ENCODE measurements around the gene WFDC11. TPM values are rescaled to one million over a fixed set of nuclear protein-coding genes. Genes with fewer than 3 reads are reported as not detected.
"Not testable (repeated sequence)": the region's sequence is repeated elsewhere in the genome, so short reads cannot be mapped to it uniquely, and the experiment has no call there.

WFDC11 gene
- not detected for total RNA-seq

DNA sequence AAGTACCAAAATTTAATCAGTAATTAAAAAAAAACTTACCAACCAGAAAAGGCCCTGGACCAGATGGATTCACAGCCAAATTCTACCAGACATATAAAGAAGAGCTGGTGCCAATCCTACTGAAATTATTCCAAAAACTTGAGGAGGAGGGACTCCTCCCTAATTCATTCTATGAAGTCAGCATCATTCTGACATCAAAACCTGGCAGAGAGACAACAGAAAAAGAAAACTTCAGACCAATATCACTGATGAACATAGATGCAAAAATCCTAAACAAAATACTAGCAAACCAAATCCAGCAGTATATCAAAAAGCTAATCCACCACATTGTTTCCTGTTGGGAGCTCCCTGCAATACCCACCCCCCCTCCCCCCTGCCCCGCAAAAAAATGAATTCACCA lies at the start of gene WFDC11:
Gene WFDC11 (minus strand): TSS at position 101 of the 400 bp plus-strand sequence. CDS start 19,639 bp downstream, outside the sequence.
- peaks cover 32% of the 10 kb centered on the region for H3K27me3 Mint-ChIP-seq
- H3K4me1 Mint-ChIP-seq, result no peaks in the 10 kb centered on the region
- H3K9me3 Mint-ChIP-seq (ENCODE audit: low read depth), result no peaks in the 10 kb centered on the region
- DNase-seq, result no peak
- CTCF ChIA-PET, result no interaction called here
- H3K36me3 Mint-ChIP-seq, result no peaks in the 10 kb centered on the region
- H3K4me3 Mint-ChIP-seq, result no peak within 1 kb of the TSS
- ATAC-seq, result no peak
- no peak within 1 kb of the TSS for H3K27ac Mint-ChIP-seq

DNA sequence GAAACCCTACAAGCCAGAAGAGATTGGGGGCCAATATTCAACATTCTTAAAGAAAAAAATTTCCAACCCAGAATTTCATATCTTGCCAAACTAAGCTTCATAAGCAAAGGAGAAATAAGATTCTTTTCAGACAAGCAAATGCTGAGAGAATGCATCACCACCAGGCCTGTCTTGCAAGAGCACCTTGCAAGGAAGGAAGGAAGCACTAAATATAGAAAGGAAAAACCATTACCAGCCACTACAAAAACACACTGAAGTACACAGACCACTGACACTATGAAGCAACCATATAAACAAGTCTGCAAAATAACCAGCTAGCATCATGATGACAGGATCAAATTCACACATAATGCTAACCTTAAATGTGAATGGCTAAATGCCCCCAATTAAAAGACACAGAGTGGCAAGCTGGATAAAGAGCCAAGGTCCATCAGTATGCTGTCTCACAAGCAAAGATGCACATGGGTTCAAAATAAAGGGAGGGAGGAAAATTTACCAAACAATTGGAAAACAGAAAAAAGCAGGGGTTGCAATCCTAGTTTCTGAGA lies 46.2 kb upstream of the WFDC11 start:
- CTCF ChIA-PET; H3K27ac Mint-ChIP-seq; ATAC-seq; H3K9me3 Mint-ChIP-seq (ENCODE audit: low read depth); DNase-seq; H3K36me3 Mint-ChIP-seq; H3K4me3 Mint-ChIP-seq: not testable (repeated sequence)
- peaks cover 17% of the 10 kb centered on the region for H3K4me1 Mint-ChIP-seq
- H3K27me3 Mint-ChIP-seq, result peaks cover 45% of the 10 kb centered on the region

DNA sequence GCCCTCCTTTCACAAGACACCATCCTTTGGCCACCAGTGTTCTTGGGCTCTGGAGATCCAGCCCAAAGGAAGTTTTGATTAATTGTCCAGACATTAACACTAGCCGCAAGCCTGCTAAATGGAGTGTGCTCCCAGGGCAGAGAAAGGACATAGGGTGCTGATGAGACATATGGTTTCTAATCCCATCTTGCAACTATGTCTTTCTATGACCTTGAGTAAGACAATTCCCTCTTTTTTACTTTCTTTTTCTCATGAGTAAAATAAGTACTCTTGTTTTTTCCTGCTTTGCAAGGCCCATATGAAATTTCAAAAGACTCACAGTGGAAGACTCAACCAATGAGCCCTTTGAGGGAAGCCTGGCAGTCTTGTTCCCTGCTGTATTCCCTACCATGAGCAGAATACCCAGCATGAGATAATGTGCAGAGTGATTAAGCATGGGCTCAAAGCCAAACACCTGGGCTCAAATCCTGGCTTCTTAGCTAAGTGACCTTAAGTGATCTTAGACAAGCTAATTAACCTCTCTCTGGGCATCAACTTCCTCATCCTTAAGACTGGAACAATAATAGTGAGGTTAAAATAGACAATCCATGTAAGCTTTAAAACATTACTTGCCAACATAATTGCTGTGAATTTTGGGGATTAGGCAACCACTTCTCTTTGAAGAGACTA lies 35.1 kb upstream of the WFDC11 start, which contains the start of gene WFDC10B:
Gene WFDC10B (minus strand): TSS at position 51 of the 669 bp plus-strand sequence. CDS start 19,027 bp downstream, outside the sequence.
- no peak for DNase-seq
- Mint-ChIP-seq H3K27me3 (peaks cover 30% of the 10 kb centered on the region), H3K27ac (no peak within 1 kb of the TSS), H3K4me3 (no peak within 1 kb of the TSS), H3K36me3 (no peaks in the 10 kb centered on the region), H3K9me3 (ENCODE audit: low read depth) (no peaks in the 10 kb centered on the region), H3K4me1 (no peaks in the 10 kb centered on the region)
- no peak for ATAC-seq
- CTCF ChIA-PET, result no interaction called here

DNA sequence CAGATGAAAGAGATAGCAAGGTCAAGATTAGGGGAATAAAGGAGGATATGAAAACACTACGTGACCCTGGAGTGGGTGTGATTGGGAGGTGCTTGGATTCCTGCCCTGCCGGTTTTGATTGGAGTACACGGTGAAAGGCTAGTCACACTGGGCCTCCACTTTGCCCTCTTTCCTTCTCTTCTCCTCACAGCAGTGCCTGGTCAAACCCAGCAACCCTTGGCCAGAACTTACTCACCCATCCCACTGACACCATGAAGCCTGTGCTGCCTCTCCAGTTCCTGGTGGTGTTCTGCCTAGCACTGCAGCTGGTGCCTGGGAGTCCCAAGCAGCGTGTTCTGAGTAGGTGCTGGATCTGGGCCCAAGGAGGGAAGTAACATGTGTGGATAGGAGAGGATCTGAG lies 31.8 kb upstream of the WFDC11 start, which contains the start of gene WFDC13:
Gene WFDC13 (plus strand): TSS at position 166 of the 400 bp plus-strand sequence. CDS start 86 bp downstream, at position 252.
- ATAC-seq (no peak), DNase-seq (no peak)
- Mint-ChIP-seq H3K4me1 (no peaks in the 10 kb centered on the region), H3K27me3 (peaks cover 23% of the 10 kb centered on the region), H3K9me3 (ENCODE audit: low read depth) (no peaks in the 10 kb centered on the region), H3K4me3 (no peak within 1 kb of the TSS), H3K27ac (no peak within 1 kb of the TSS), H3K36me3 (no peaks in the 10 kb centered on the region)
- CTCF ChIA-PET, result no interaction called here

DNA sequence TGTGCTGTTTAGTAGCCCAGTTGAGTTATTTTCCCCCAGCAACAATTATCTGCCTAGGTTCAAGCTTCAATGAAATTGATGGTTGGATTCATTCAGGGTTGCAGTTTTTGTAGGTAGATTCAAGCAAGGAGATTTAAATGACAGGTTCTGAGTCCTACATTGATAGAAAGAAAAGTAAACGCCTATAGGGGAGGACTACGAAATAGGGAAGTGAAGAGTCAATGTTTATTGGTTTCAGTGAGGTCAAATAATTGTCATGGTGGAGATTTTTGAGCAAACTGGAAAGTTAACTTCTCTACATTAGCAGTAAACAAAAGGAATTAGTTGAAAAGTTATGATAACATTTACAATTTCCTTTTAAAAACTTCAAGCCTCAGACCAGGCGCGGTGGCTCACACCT lies 31.1 kb upstream of the WFDC11 start:
- DNase-seq (no peak), ATAC-seq (no peak)
- no peak overlapping the region for H3K27ac Mint-ChIP-seq
- no peaks in the 10 kb centered on the region for H3K36me3 Mint-ChIP-seq
- H3K27me3 Mint-ChIP-seq, result peaks cover 30% of the 10 kb centered on the region
- H3K4me1 Mint-ChIP-seq, result no peaks in the 10 kb centered on the region
- CTCF ChIA-PET, result no interaction called here
- no peak overlapping the region for H3K4me3 Mint-ChIP-seq
- no peaks in the 10 kb centered on the region for H3K9me3 Mint-ChIP-seq (ENCODE audit: low read depth)

DNA sequence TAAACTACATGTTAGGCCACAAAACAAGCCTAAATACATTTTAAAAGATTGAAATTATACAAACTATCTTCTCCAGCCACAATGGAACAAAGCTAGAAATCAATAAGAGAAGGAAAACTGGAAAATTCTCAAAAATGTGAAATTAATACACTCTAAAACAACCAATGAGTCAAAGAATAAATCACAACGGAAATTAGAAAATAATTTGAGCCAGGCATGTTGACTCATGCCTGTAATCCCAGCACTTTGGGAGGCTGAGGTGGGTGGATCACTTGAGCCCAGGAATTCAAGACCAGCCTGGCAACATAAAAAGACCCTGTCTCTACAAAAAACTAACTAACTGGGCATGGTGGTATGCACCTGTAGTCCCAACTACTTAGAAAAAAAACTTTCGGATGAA lies 25.5 kb upstream of the WFDC11 start:
- Mint-ChIP-seq H3K27ac (no peak overlapping the region), H3K27me3 (peaks cover 23% of the 10 kb centered on the region)

DNA sequence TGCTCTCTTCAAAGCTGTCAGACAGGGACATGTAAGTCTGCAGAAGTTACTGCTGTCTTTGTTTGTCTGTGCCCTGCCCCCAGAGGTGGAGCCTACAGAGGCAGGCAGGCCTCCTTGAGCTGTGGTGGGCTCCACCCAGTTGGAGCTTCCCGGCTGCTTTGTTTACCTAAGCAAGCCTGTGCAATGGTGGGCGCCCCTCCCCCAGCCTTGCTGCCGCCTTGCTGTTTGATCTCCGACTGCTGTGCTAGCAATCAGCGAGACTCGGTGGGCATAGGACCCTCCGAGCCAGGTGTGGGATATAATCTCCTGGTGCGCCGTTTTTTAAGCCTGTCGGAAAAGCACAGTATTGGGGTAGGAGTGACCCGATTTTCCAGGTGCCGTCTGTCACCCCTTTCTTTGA lies 23.3 kb upstream of the WFDC11 start:
- H3K9me3 Mint-ChIP-seq (ENCODE audit: low read depth); H3K4me3 Mint-ChIP-seq; ATAC-seq; H3K36me3 Mint-ChIP-seq; H3K4me1 Mint-ChIP-seq; DNase-seq; CTCF ChIA-PET; H3K27ac Mint-ChIP-seq: not testable (repeated sequence)
- peaks cover 21% of the 10 kb centered on the region for H3K27me3 Mint-ChIP-seq

More for the DNA sequence above, 25.5 kb upstream of the WFDC11 start:
- CTCF ChIA-PET, result no interaction called here
- no peaks in the 10 kb centered on the region for H3K9me3 Mint-ChIP-seq (ENCODE audit: low read depth)
- DNase-seq (no peak), ATAC-seq (no peak)
- no peak overlapping the region for H3K4me3 Mint-ChIP-seq
- H3K36me3 Mint-ChIP-seq, result no peaks in the 10 kb centered on the region
- H3K4me1 Mint-ChIP-seq, result no peaks in the 10 kb centered on the region

DNA sequence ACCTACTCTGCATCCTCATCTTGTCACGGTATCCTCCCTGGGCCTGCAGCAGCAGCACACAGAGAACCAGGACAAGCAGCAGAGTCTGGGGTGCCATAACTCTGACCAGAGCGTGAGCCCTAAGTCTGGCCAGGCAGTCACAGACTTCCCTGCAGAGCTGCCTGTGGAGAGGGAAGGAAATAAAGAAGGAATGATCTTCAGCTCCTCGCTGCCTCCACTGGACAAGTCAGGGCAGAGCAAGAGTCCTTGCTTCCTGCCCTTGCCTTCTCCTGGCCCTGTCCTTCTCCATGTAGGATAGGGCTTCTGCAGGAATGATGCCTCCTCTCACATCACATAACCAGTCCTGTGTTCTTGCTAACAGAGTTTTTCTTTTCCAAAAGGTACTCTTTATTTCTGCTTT lies 15.9 kb upstream of the WFDC11 start:
- DNase-seq (no peak), ATAC-seq (no peak)
- peaks cover 2% of the 10 kb centered on the region for H3K4me1 Mint-ChIP-seq
- H3K9me3 Mint-ChIP-seq (ENCODE audit: low read depth), result no peaks in the 10 kb centered on the region
- peaks cover 2% of the 10 kb centered on the region for H3K27me3 Mint-ChIP-seq
- H3K4me3 Mint-ChIP-seq, result no peak overlapping the region
- H3K27ac Mint-ChIP-seq, result no peak overlapping the region
- no peaks in the 10 kb centered on the region for H3K36me3 Mint-ChIP-seq
- CTCF ChIA-PET, result no interaction called here

DNA sequence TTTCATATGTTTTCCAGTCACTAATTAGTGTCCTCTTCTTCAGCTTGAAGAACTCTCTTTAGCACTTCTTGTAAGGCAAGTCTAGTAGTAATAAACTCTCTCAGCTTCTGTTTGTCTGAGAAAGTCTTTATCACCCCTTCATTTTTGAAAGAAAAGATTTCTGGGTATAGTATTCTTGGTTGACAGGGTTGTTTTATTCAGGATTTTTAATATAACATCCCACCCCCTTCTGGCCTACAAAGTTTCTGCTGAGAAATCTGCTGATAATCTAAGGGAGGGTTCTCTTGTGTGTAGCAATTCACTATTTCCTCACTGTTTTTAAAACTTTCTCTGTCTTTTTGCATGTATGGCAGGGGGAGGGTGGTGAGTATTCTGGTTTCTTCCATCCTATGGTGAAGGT lies 9.6 kb upstream of the WFDC11 start:
- DNase-seq (no peak), ATAC-seq (no peak)
- peaks cover 6% of the 10 kb centered on the region for H3K9me3 Mint-ChIP-seq (ENCODE audit: low read depth)
- H3K27ac Mint-ChIP-seq, result no peak overlapping the region
- H3K4me3 Mint-ChIP-seq, result no peak overlapping the region
- peaks cover 2% of the 10 kb centered on the region for H3K4me1 Mint-ChIP-seq
- CTCF ChIA-PET, result no interaction called here
- peaks cover 16% of the 10 kb centered on the region for H3K27me3 Mint-ChIP-seq
- H3K36me3 Mint-ChIP-seq, result no peaks in the 10 kb centered on the region

DNA sequence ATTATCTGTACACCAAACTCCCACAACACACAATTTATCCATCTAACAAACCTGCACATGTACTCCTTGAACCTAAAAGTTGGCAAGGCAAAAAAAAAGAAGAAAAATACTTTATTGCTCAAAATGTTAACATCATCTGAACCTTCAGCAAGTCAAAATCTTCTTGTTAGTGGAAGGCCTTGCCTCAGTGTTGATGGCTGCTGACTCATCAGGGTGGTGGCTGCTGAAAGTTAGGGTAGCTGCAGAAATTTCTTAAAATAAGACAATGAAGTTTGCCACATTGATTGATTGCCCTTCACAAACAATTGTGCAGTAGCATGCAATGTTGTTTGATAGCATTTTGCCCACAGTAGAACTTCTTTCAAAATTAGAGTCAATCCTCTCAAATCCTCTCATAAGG lies 2.7 kb upstream of the WFDC11 start:
- ATAC-seq (no peak), DNase-seq (no peak)
- H3K4me3 Mint-ChIP-seq, result no peak overlapping the region
- H3K27me3 Mint-ChIP-seq, result peaks cover 44% of the 10 kb centered on the region
- no peaks in the 10 kb centered on the region for H3K9me3 Mint-ChIP-seq (ENCODE audit: low read depth)
- CTCF ChIA-PET, result no interaction called here
- no peaks in the 10 kb centered on the region for H3K4me1 Mint-ChIP-seq
- H3K36me3 Mint-ChIP-seq, result no peaks in the 10 kb centered on the region
- H3K27ac Mint-ChIP-seq, result no peak overlapping the region

DNA sequence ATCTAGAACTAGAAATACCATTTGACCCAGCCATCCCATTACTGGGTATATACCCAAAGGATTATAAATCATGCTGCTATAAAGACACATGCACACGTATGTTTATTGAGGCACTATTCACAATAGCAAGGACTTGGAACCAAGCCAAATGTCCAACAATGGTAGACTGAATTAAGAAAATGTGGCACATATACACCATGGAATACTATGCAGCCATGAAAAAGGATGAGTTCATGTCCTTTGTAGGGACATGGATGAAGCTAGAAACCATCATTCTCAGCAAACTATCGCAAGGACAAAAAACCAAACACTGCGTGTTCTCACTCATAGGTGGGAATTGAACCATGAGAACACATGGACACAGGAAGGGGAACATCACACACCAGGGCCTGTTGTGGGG lies 13.0 kb downstream of the WFDC11 start:
- H3K9me3 Mint-ChIP-seq (ENCODE audit: low read depth); H3K27ac Mint-ChIP-seq; H3K4me1 Mint-ChIP-seq; H3K27me3 Mint-ChIP-seq; DNase-seq; H3K36me3 Mint-ChIP-seq; H3K4me3 Mint-ChIP-seq; ATAC-seq; CTCF ChIA-PET: not testable (repeated sequence)

DNA sequence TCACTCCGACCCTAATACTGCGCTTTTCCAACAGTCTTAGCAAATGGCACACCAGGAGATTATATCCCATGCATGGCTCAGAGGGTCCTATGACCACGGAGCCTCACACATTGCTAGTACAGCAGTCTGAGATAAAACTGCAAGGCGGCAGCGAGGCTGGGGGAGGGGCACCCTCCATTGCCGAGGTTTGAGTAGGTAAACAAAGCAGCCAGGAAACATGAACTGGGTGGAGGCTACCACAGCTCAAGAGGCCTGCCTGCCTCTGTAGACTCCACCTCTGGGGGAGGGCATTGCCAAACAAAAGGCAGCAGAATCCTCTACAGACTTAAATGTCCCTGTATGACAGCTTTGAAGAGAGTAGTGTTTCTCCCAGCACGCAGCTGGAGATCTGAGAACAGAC lies 18.3 kb downstream of the WFDC11 start:
- H3K27me3 Mint-ChIP-seq; H3K4me1 Mint-ChIP-seq; DNase-seq; H3K36me3 Mint-ChIP-seq; CTCF ChIA-PET; H3K27ac Mint-ChIP-seq; ATAC-seq; H3K4me3 Mint-ChIP-seq; H3K9me3 Mint-ChIP-seq (ENCODE audit: low read depth): not testable (repeated sequence)

DNA sequence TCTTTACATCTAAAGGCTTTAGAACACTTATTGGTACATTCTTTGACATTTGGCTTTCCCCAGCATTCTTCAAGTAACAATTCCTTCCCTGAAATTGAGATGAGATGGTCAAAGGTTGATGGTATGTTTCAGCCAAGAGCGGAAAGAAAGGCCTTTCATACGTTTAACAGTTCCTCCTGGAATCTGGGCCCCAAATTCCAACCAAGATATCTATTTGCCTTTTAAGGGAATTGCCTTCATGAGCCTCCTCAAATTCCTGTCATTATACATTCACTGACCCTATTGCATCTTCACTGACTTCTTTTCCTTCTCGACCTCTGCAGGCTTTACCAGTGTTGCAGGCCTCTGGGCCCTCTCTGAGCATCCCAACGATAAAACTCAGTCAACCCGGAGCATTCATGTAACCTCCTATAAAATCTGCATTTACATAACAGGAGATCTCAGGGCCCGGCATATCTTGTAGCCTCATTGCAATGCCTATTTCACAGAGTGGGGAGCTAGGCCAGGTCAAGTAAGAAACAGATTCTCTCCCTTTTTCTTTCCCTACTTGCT lies 20.7 kb downstream of the WFDC11 start:
- CTCF ChIA-PET, result no interaction called here

DNA sequence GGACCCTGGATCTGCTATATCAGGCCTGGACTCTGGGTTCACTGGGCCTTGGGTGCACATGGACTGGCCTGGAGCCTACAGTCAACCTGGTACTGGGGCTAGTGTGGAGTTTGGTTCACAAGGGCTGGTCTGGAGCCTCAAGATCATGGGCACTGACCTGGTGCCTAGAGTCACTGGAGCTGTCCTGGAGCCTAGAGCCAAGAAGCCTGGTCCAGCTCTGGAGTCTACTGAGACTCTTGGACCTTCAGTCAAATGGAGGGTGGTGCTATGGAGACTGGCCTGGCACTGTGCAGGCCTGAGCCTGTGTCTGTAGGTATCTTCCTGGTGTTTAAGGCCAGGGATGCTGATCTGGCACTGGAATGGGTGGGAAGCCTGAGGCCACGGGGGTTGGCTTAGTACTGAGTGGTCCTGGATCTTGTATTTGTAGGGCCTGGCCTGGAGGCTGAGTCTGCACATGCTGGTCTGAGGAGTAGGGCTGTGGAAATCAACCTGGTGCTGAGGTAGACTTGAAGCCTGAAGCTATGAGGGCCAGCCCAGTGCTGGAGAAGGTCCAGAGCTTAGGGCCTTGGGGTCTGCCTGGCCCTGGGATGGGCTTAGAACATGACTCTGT lies 22.5 kb downstream of the WFDC11 start:
- Mint-ChIP-seq H3K36me3 (no peaks in the 10 kb centered on the region), H3K27me3 (peaks cover 3% of the 10 kb centered on the region), H3K9me3 (ENCODE audit: low read depth) (no peaks in the 10 kb centered on the region), H3K4me3 (no peak overlapping the region), H3K27ac (no peak overlapping the region), H3K4me1 (no peaks in the 10 kb centered on the region)
- CTCF ChIA-PET, result no interaction called here
- DNase-seq (no peak), ATAC-seq (no peak)

More for the DNA sequence above, 20.7 kb downstream of the WFDC11 start:
- no peak overlapping the region for H3K27ac Mint-ChIP-seq
- ATAC-seq (no peak), DNase-seq (no peak)
- H3K9me3 Mint-ChIP-seq (ENCODE audit: low read depth), result no peaks in the 10 kb centered on the region
- H3K4me3 Mint-ChIP-seq, result no peak overlapping the region
- no peaks in the 10 kb centered on the region for H3K36me3 Mint-ChIP-seq
- peaks cover 3% of the 10 kb centered on the region for H3K27me3 Mint-ChIP-seq
- H3K4me1 Mint-ChIP-seq, result no peaks in the 10 kb centered on the region
